ENCODE measurements around the gene KANK2.

Gene KANK2

GRCh38 chr19:11240008-11240444 is 42.7 kb upstream of the KANK2 start:
- in situ Hi-C loops (cut with MboI; ENCODE audit: low sequenced_read_pairs, unreplicated experiment): no loop called here
- no peak for DNase-seq (ENCODE audit: low spot score)
- TF ChIP-seq CTCF (IDR thresholded peaks at IDR 0.05; ENCODE audit: borderline replicate concordance, control extremely low read depth, extremely low read depth, insufficient read depth, missing control alignments): no peak

- DNase-seq (ENCODE audit: low spot score): no peak
- in situ Hi-C loops (cut with MboI; ENCODE audit: low sequenced_read_pairs, unreplicated experiment): no loop called here
- no peak for TF ChIP-seq CTCF (IDR thresholded peaks at IDR 0.05; ENCODE audit: borderline replicate concordance, control extremely low read depth, extremely low read depth, insufficient read depth, missing control alignments)
Observed at GRCh38 chr19:11239377-11240000, 42.1 kb upstream of the KANK2 start, which contains the start of gene ANGPTL8. TSS of gene ANGPTL8 (plus strand) at chr19:11239619. CDS start at chr19:11239638, 19 bp downstream.

- no peak for TF ChIP-seq CTCF (IDR thresholded peaks at IDR 0.05; ENCODE audit: borderline replicate concordance, control extremely low read depth, extremely low read depth, insufficient read depth, missing control alignments)
- in situ Hi-C loops (cut with MboI; ENCODE audit: low sequenced_read_pairs, unreplicated experiment): no loop called here
Observed at GRCh38 chr19:11238781-11239376, 41.5 kb upstream of the KANK2 start.

GRCh38 chr19:11238041-11238440 is 40.7 kb upstream of the KANK2 start:
- in situ Hi-C loops (cut with MboI; ENCODE audit: low sequenced_read_pairs, unreplicated experiment): no loop called here
- TF ChIP-seq CTCF (IDR thresholded peaks at IDR 0.05; ENCODE audit: borderline replicate concordance, control extremely low read depth, extremely low read depth, insufficient read depth, missing control alignments): no peak
- DNase-seq (ENCODE audit: low spot score): no peak

More at GRCh38 chr19:11238781-11239376, 41.5 kb upstream of the KANK2 start:
- no peak for DNase-seq (ENCODE audit: low spot score)

- in situ Hi-C loops (cut with MboI; ENCODE audit: low sequenced_read_pairs, unreplicated experiment): no loop called here
- no peak for DNase-seq (ENCODE audit: low spot score)
- TF ChIP-seq CTCF (IDR thresholded peaks at IDR 0.05; ENCODE audit: borderline replicate concordance, control extremely low read depth, extremely low read depth, insufficient read depth, missing control alignments): no peak
Observed at GRCh38 chr19:11237321-11237720, 40.0 kb upstream of the KANK2 start.

- in situ Hi-C loops (cut with MboI; ENCODE audit: low sequenced_read_pairs, unreplicated experiment): no loop called here
- TF ChIP-seq CTCF (IDR thresholded peaks at IDR 0.05; ENCODE audit: borderline replicate concordance, control extremely low read depth, extremely low read depth, insufficient read depth, missing control alignments): no peak
- DNase-seq (ENCODE audit: low spot score): no peak
Observed at GRCh38 chr19:11236324-11237301, 39.3 kb upstream of the KANK2 start.
